C4-2B (cell line): Measurements from ENCODE around the gene LTB4R2.

ENCODE experiments used
- ZFX ChIP-seq: fragments of 450-650 bp; IDR thresholded peaks from 2 replicates; pipeline ENCODE4 v1.6.1; 2017
- TF ChIP-seq, protein P1 (sequence below): fragments of 450-650 bp; conservative IDR thresholded peaks from 2 replicates; pipeline ENCODE4 v1.5.1; 2017; ENCODE audit warnings: mild to moderate bottlenecking

DNA sequence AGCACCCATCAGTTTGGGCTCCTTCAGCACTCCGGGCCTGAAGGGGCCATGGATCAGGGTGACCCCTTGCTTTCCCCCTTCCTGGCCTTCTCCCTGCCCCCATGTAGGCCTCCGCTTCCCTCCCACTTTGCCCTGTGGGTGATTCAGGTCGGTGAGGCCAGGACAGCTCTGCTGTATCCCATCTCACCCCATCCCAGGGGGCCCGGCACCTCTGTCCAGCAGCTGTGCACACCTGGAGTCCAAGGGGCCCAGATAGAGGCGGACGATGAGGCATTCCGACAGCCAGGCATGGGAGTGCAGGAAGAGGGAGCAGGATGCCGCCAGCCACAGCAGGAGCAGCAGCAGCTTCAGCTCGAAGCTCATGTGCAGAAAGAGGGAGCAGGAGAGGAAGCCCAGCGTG, 12.7 kb downstream of the LTB4R2 start:
- TF ChIP-seq, protein P1, sequence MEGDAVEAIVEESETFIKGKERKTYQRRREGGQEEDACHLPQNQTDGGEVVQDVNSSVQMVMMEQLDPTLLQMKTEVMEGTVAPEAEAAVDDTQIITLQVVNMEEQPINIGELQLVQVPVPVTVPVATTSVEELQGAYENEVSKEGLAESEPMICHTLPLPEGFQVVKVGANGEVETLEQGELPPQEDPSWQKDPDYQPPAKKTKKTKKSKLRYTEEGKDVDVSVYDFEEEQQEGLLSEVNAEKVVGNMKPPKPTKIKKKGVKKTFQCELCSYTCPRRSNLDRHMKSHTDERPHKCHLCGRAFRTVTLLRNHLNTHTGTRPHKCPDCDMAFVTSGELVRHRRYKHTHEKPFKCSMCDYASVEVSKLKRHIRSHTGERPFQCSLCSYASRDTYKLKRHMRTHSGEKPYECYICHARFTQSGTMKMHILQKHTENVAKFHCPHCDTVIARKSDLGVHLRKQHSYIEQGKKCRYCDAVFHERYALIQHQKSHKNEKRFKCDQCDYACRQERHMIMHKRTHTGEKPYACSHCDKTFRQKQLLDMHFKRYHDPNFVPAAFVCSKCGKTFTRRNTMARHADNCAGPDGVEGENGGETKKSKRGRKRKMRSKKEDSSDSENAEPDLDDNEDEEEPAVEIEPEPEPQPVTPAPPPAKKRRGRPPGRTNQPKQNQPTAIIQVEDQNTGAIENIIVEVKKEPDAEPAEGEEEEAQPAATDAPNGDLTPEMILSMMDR: no peak
- TF ChIP-seq ZFX: no peak
